HepG2 (cell line): ENCODE data around the gene EPM2A. TPM values are rescaled to one million over a fixed set of nuclear protein-coding genes. Genes with fewer than 3 reads are reported as not detected.

Experiments
- ATAC-seq: fragments of 200-7000 bp; cut with Tn5 transposase; 3 replicates; pipeline ENCODE4 v1.9.1; 2020; ENCODE audit warnings: mild to moderate bottlenecking, moderate library complexity
- BruUV-seq: library from RNA; stranded (reverse); fragments of 400-500 nt; replicated peaks from 2 replicates; lab custom pipeline; 2021; lab: Mats Ljungman, UMichigan
- CTCF ChIA-PET: fragments of 300-600 bp; formaldehyde crosslinking; extraction: SDS; loops from one replicate; lab custom pipeline; 2021; ENCODE audit warnings: low total read pairs, inconsistent platforms, low intra/inter-chr PET ratio; lab: Yijun Ruan, JAX
- POLR2A ChIA-PET: fragments of 350-600 bp; sonication (Branson Sonifier 250); formaldehyde crosslinking; loops from one replicate; lab custom pipeline; 2020; ENCODE audit warnings: antibody characterized with exemption, inconsistent platforms; lab: Yijun Ruan, JAX
- DNase-seq: peaks from one replicate; pipeline ENCODE4 v3.0.0-alpha.2; 2015; ENCODE audit warnings: low spot score
- FAIRE-seq: peaks from 3 replicates; lab custom pipeline; 2011; peaks lifted over from hg19 to GRCh38; lab: Jason Lieb, UNC
- H2AFZ ChIP-seq: one replicate; pipeline ENCODE4 v1.6.1; 2011; ENCODE audit warnings: low read length, inconsistent platforms
- H3K27ac ChIP-seq: fragments of 300-600 bp; 3 replicates; pipeline ENCODE4 v1.8.0; 2011; ENCODE audit warnings: mixed run types, mild to moderate bottlenecking, mixed read lengths, low read length, inconsistent platforms; ENCODE audit not compliant: insufficient read depth; ENCODE audit errors: extremely low read length
- H3K27me3 ChIP-seq, 2 experiments: fragments of 200-600 bp in 1 of 2; 2 replicates in 1 of 2; 3 replicates in 1 of 2; pipeline versions ENCODE4 v1.6.0 to v1.8.0; 2011; ENCODE audit warnings: low read length in 2 of 2, mild to moderate bottlenecking in 2 of 2, moderate library complexity in 2 of 2, inconsistent platforms in 1 of 2; ENCODE audit not compliant: insufficient read depth in 2 of 2, control insufficient read depth in 1 of 2
- H3K36me3 ChIP-seq, 2 experiments: fragments of 200-600 bp in 1 of 2; replicated peaks in 1 of 2; 2 replicates in 1 of 2; 3 replicates in 1 of 2; pipeline versions ENCODE4 v1.5.1 to v1.8.0; 2011; ENCODE audit warnings: low read length in 2 of 2, inconsistent platforms in 1 of 2; ENCODE audit not compliant: insufficient read depth in 2 of 2, control insufficient read depth in 1 of 2
- H3K4me1 ChIP-seq: 2 replicates; pipeline ENCODE4 v1.5.1; 2012; ENCODE audit warnings: low read length, inconsistent platforms; ENCODE audit not compliant: insufficient read depth
- H3K4me2 ChIP-seq: 2 replicates; pipeline ENCODE4 v1.6.0; 2011; ENCODE audit warnings: low read depth, low read length, inconsistent platforms
- H3K4me3 ChIP-seq, 3 experiments: fragments of 200-600 bp in 1 of 3; sonication (generic), shearing (Covaris generic) in 1 of 3; replicated peaks in 1 of 3; 2 replicates each; pipeline ENCODE4 v1.5.1; 2011 to 2016; ENCODE audit warnings: low read length in 3 of 3, inconsistent platforms in 2 of 3, low read depth in 2 of 3, mild to moderate bottlenecking in 2 of 3, control low read depth in 1 of 3, mixed read lengths in 1 of 3; ENCODE audit not compliant: insufficient read depth in 1 of 3
- H3K79me2 ChIP-seq: one replicate; pipeline ENCODE4 v1.6.1; 2011; ENCODE audit warnings: low read length, inconsistent platforms; ENCODE audit not compliant: insufficient read depth
- H3K9ac ChIP-seq: 2 replicates; pipeline ENCODE4 v1.6.0; 2011; ENCODE audit warnings: mild to moderate bottlenecking, low read depth, low read length, inconsistent platforms; ENCODE audit not compliant: insufficient read depth
- H3K9me3 ChIP-seq: 2 replicates; pipeline ENCODE4 v1.5.1; 2012; ENCODE audit warnings: mild to moderate bottlenecking, low read length
- H4K20me1 ChIP-seq: 2 replicates; pipeline ENCODE4 v1.6.0; 2011; ENCODE audit warnings: inconsistent platforms, mild to moderate bottlenecking, low read length, moderate library complexity; ENCODE audit not compliant: insufficient read depth
- CHD2 ChIP-seq: IDR thresholded peaks from 2 replicates; pipeline ENCODE4 v1.6.1; 2011; ENCODE audit warnings: low read depth, low read length, improper control_type of control experiment
- RFX5 ChIP-seq: IDR thresholded peaks from 2 replicates; pipeline ENCODE4 v1.6.1; 2011; ENCODE audit warnings: low read depth, low read length, improper control_type of control experiment
- RNF2 ChIP-seq: fragments of 450-650 bp; conservative IDR thresholded peaks from 2 replicates; pipeline ENCODE4 v1.6.1; 2016; ENCODE audit warnings: low read depth
- RORA ChIP-seq: sonication (generic); formaldehyde crosslinking; IDR thresholded peaks from 2 replicates; pipeline ENCODE4 v1.5.0; 2020; ENCODE audit warnings: mild to moderate bottlenecking, missing genetic modification reagents, moderate library complexity
- TAF1 ChIP-seq: sonication (generic); formaldehyde crosslinking; IDR thresholded peaks from 2 replicates; pipeline ENCODE4 v1.4.0; 2020; ENCODE audit warnings: missing genetic modification reagents
- TEAD2 ChIP-seq: sonication (generic); formaldehyde crosslinking; IDR thresholded peaks from 2 replicates; pipeline ENCODE4 v1.9.0; 2021; ENCODE audit warnings: missing genetic modification reagents
- ZBTB38 ChIP-seq: sonication (generic); formaldehyde crosslinking; IDR thresholded peaks from 2 replicates; pipeline ENCODE4 v1.5.1; 2020; ENCODE audit warnings: mild to moderate bottlenecking, missing genetic modification reagents
- ZFP82 ChIP-seq: sonication (generic); formaldehyde crosslinking; IDR thresholded peaks from 2 replicates; pipeline ENCODE4 v1.5.1; 2020; ENCODE audit warnings: mild to moderate bottlenecking, missing genetic modification reagents, borderline replicate concordance
- ZNF460 ChIP-seq: sonication (generic); formaldehyde crosslinking; IDR thresholded peaks from 2 replicates; pipeline ENCODE4 v1.5.1; 2020; ENCODE audit warnings: missing genetic modification reagents, mild to moderate bottlenecking, borderline replicate concordance
- ZNF572 ChIP-seq: sonication (generic); formaldehyde crosslinking; IDR thresholded peaks from 2 replicates; pipeline ENCODE4 v1.5.1; 2020; ENCODE audit warnings: mild to moderate bottlenecking, missing genetic modification reagents
- ZNF615 ChIP-seq: sonication (generic); formaldehyde crosslinking; IDR thresholded peaks from 2 replicates; pipeline ENCODE4 v1.5.0; 2020; ENCODE audit warnings: mild to moderate bottlenecking, missing genetic modification reagents, borderline replicate concordance
- ZNF83 ChIP-seq: sonication (generic); formaldehyde crosslinking; IDR thresholded peaks from 2 replicates; pipeline ENCODE4 v1.4.0; 2020; ENCODE audit warnings: missing genetic modification reagents, mild to moderate bottlenecking, borderline replicate concordance
- WGBS: methylation state at CpG from one replicate; pipeline ENCODE4 v1.1.6; 2017; ENCODE audit warnings: low lambda C conversion rate; 5-methylcytosine and 5-hydroxymethylcytosine counted together
- in situ Hi-C: cut with HindIII; loops from 2 replicates; pipeline ENCODE4 v1.10.0; 2017; ENCODE audit warnings: low pct_unique_long_range_greater_than_20kb; ENCODE audit not compliant: extremely low pct_ligation_motif_present
- intact Hi-C: fragments of 100-400 bp; cut with micrococcal nuclease; formaldehyde crosslinking; loops from one replicate; pipeline ENCODE4 v1.10.0; 2022; ENCODE audit not compliant: unreplicated experiment
- polyA plus RNA-seq, 8 experiments: library from polyadenylated mRNA; depleted of rRNA in 3 of 8; stranded (reverse) in 7 of 8; unstranded in 1 of 8; fragments of >200 nt; fragmentation: Illumina TruSeq in 4 of 8; extraction: Trizol in 4 of 8; gene quantifications; 2 replicates each; pipeline versions ENCODE4 v1.2.1 to v1.2.3, GENCODE V29; 2011 to 2016; ENCODE audit warnings: low read depth in 4 of 8, missing spikeins in 1 of 8, mixed read lengths in 1 of 8; ENCODE audit not compliant: insufficient read depth in 1 of 8
- total RNA-seq, 5 experiments: library from RNA; depleted of rRNA; stranded (reverse); fragments of >200 nt; fragmentation: Illumina TruSeq; extraction: Trizol; gene quantifications; 2 replicates each; pipeline ENCODE4 v1.2.3, GENCODE V29; 2016; ENCODE audit warnings: low read depth in 1 of 5

EPM2A gene
- total and polyA plus RNA-seq, 2 of the 13 experiments (the other 11 are each of a cell fraction or from before 2014, with no cell fraction given), result 4.6 to 9.2 TPM

GRCh38 chr6:145745861-145746260 lies 10.5 kb upstream of the EPM2A start:
- Histone ChIP-seq H3K27ac (no peak overlapping the region), H3K27me3 (no peaks in the 10 kb centered on the region), H4K20me1 (no peaks in the 10 kb centered on the region), H3K4me1 (peaks cover 8% of the 10 kb centered on the region), H3K9me3 (peaks cover 13% of the 10 kb centered on the region; the same call in 1 of the 2 replicates)
- intact Hi-C loops, result no loop called here
- no TSS peak for BruUV-seq
- TF ChIP-seq ZBTB38 (CRISPR knock-in tag) (no peak), ZFP82 (CRISPR knock-in tag) (no peak), RORA (no peak), RNF2 (no peak), ZNF615 (CRISPR knock-in tag) (no peak), CHD2 (no peak), ZNF572 (CRISPR knock-in tag) (no peak), TEAD2 (no peak), ZNF460 (no peak), ZNF83 (CRISPR knock-in tag) (no peak), TAF1 (CRISPR knock-in tag) (no peak), RFX5 (no peak)
- TF ChIP-seq, all 625 proteins: peak for 0
- in situ Hi-C loops, result no loop called here
- ATAC-seq, result no peak
- H3K36me3 ChIP-seq, result no peaks in the 10 kb centered on the region
- H3K79me2 ChIP-seq, result no peaks in the 10 kb centered on the region
- no peak for FAIRE-seq
- no peak for DNase-seq
- POLR2A ChIA-PET, result interaction anchor here (1.3 kb wide), 1 partner anchor 11 kb away, joined by 4 read pairs; the partner anchor contains the start of gene EPM2A
- no peak overlapping the region for H3K4me2 ChIP-seq
- no peak overlapping the region for H3K4me3 ChIP-seq
- 84% methylated on average over 1 of the region's 1 CpG for WGBS
- CTCF ChIA-PET, result no interaction called here
- no peak overlapping the region for H3K9ac ChIP-seq
- H2AFZ ChIP-seq, result no peak overlapping the region
